HepG2 (cell line): ENCODE measurements around the gene LITAF. TPM values are rescaled to one million over a fixed set of nuclear protein-coding genes. Genes with fewer than 3 reads are reported as not detected.

Source experiments
- DR1 ChIP-seq: sonication (generic); formaldehyde crosslinking; IDR thresholded peaks from 2 replicates; pipeline ENCODE4 v1.8.0; 2021; ENCODE audit warnings: mild to moderate bottlenecking, missing genetic modification reagents, inconsistent platforms
- HOXA3 ChIP-seq: sonication (generic); formaldehyde crosslinking; IDR thresholded peaks from 2 replicates; pipeline ENCODE4 v1.5.0; 2020; ENCODE audit warnings: missing genetic modification reagents
- MED8 ChIP-seq: sonication (generic); formaldehyde crosslinking; IDR thresholded peaks from 2 replicates; pipeline ENCODE4 v1.8.1; 2023; ENCODE audit warnings: mild to moderate bottlenecking, missing genetic modification reagents; ENCODE audit not compliant: insufficient replicate concordance
- MLXIP ChIP-seq: sonication (generic); formaldehyde crosslinking; IDR thresholded peaks from 2 replicates; pipeline ENCODE4 v1.9.0; 2021; ENCODE audit warnings: missing genetic modification reagents, borderline replicate concordance
- MXD1 ChIP-seq: sonication (generic); formaldehyde crosslinking; IDR thresholded peaks from 2 replicates; pipeline ENCODE4 v1.4.0; 2020; ENCODE audit warnings: mild to moderate bottlenecking, missing genetic modification reagents
- PTBP1 ChIP-seq: fragments of 200-400 bp; formaldehyde crosslinking; IDR thresholded peaks from 2 replicates; pipeline ENCODE4 v1.6.1; 2018; ENCODE audit warnings: low read length, low read depth; ENCODE audit not compliant: poor library complexity, severe bottlenecking
- SP1 ChIP-seq, 2 experiments: fragments of 450-650 bp in 1 of 2; sonication (generic) in 1 of 2; formaldehyde crosslinking in 1 of 2; IDR thresholded peaks; 2 replicates each; pipeline versions ENCODE4 v1.4.0 to v1.6.1; 2016 to 2020; ENCODE audit warnings: missing genetic modification reagents in 1 of 2
- TFDP2 ChIP-seq: sonication (generic); formaldehyde crosslinking; IDR thresholded peaks from 2 replicates; pipeline ENCODE4 v1.4.0; 2020; ENCODE audit warnings: missing genetic modification reagents
- U2AF2 ChIP-seq: fragments of 200-400 bp; formaldehyde crosslinking; IDR thresholded peaks from 2 replicates; pipeline ENCODE4 v1.6.1; 2017; ENCODE audit warnings: low read depth, mild to moderate bottlenecking, low read length
- ZBTB1 ChIP-seq: sonication (generic); formaldehyde crosslinking; IDR thresholded peaks from 2 replicates; pipeline ENCODE4 v1.4.0; 2020; ENCODE audit warnings: missing genetic modification reagents, borderline replicate concordance
- ZNF329 ChIP-seq: sonication (generic); formaldehyde crosslinking; IDR thresholded peaks from 2 replicates; pipeline ENCODE4 v1.9.0; 2021; ENCODE audit warnings: low read depth, mild to moderate bottlenecking, missing genetic modification reagents
- ZNF383 ChIP-seq: sonication (generic); formaldehyde crosslinking; IDR thresholded peaks from 2 replicates; pipeline ENCODE4 v1.4.0; 2020; ENCODE audit warnings: missing genetic modification reagents, mild to moderate bottlenecking, borderline replicate concordance
- ZNF513 ChIP-seq: sonication (generic); formaldehyde crosslinking; conservative IDR thresholded peaks from 2 replicates; pipeline ENCODE4 v1.5.0; 2020; ENCODE audit warnings: missing genetic modification reagents
- ZNF766 ChIP-seq: sonication (generic); formaldehyde crosslinking; IDR thresholded peaks from 2 replicates; pipeline ENCODE4 v1.5.0; 2020; ENCODE audit warnings: missing genetic modification reagents, borderline replicate concordance
- ZNF781 ChIP-seq: sonication (generic); formaldehyde crosslinking; IDR thresholded peaks from 2 replicates; pipeline ENCODE4 v1.5.1; 2020; ENCODE audit warnings: borderline replicate concordance, mild to moderate bottlenecking, missing genetic modification reagents; ENCODE audit errors: not compliant biosample characterization
- polyA plus RNA-seq, 8 experiments: library from polyadenylated mRNA; depleted of rRNA in 3 of 8; stranded (reverse) in 7 of 8; unstranded in 1 of 8; fragments of >200 nt; fragmentation: Illumina TruSeq in 4 of 8; extraction: Trizol in 4 of 8; gene quantifications; 2 replicates each; pipeline versions ENCODE4 v1.2.1 to v1.2.3, GENCODE V29; 2011 to 2016; ENCODE audit warnings: low read depth in 4 of 8, missing spikeins in 1 of 8, mixed read lengths in 1 of 8; ENCODE audit not compliant: insufficient read depth in 1 of 8
- total RNA-seq, 5 experiments: library from RNA; depleted of rRNA; stranded (reverse); fragments of >200 nt; fragmentation: Illumina TruSeq; extraction: Trizol; gene quantifications; 2 replicates each; pipeline ENCODE4 v1.2.3, GENCODE V29; 2016; ENCODE audit warnings: low read depth in 1 of 5
- TF ChIP-seq, protein P1 (sequence below): sonication (generic); formaldehyde crosslinking; IDR thresholded peaks from 2 replicates; pipeline ENCODE4 v1.4.0; 2020; ENCODE audit warnings: missing genetic modification reagents, borderline replicate concordance
- TF ChIP-seq, protein P2 (sequence below): IDR thresholded peaks from 2 replicates; pipeline ENCODE4 v1.6.1; 2012; ENCODE audit warnings: low read depth, low read length, improper control_type of control experiment

LITAF gene
- total and polyA plus RNA-seq, 2 of the 13 experiments (the other 11 are each of a cell fraction or from before 2014, with no cell fraction given), result 80.1 to 141 TPM

GRCh38 chr16:11611871-11612664 lies 25.3 kb upstream of the LITAF start (continued):
- TF ChIP-seq, protein P1, sequence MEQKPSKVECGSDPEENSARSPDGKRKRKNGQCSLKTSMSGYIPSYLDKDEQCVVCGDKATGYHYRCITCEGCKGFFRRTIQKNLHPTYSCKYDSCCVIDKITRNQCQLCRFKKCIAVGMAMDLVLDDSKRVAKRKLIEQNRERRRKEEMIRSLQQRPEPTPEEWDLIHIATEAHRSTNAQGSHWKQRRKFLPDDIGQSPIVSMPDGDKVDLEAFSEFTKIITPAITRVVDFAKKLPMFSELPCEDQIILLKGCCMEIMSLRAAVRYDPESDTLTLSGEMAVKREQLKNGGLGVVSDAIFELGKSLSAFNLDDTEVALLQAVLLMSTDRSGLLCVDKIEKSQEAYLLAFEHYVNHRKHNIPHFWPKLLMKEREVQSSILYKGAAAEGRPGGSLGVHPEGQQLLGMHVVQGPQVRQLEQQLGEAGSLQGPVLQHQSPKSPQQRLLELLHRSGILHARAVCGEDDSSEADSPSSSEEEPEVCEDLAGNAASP (CRISPR knock-in tag), result peak; percentile 98
- peak; percentile 17; the same call in 1 of the 2 replicates for TF ChIP-seq DR1 (CRISPR knock-in tag)
- no peak for TF ChIP-seq MED8 (CRISPR knock-in tag)
- peak; percentile 89 for TF ChIP-seq ZNF329 (CRISPR knock-in tag)
- TF ChIP-seq MXD1 (CRISPR knock-in tag), result peak; percentile 92
- TF ChIP-seq HOXA3 (CRISPR knock-in tag), result peak; percentile 92
- TF ChIP-seq SP1 (IDR thresholded peaks at IDR 0.05), result no peak
- TF ChIP-seq SP1 (CRISPR knock-in tag; IDR thresholded peaks at IDR 0.05), result peak; percentile 73
- peak; percentile 44 for TF ChIP-seq PTBP1
- no peak for TF ChIP-seq ZNF513 (CRISPR knock-in tag)
- 0 out of 2 replicates have a peak, but pooled peaks have one; percentile 81 for TF ChIP-seq ZBTB1
- peak; percentile 82; the same call in 1 of the 2 replicates for TF ChIP-seq ZNF766 (CRISPR knock-in tag)
- no peak for TF ChIP-seq U2AF2
- peak; percentile 99 for TF ChIP-seq MLXIP (CRISPR knock-in tag)
- TF ChIP-seq ZNF781, result peak; percentile 69
- TF ChIP-seq, protein P2, sequence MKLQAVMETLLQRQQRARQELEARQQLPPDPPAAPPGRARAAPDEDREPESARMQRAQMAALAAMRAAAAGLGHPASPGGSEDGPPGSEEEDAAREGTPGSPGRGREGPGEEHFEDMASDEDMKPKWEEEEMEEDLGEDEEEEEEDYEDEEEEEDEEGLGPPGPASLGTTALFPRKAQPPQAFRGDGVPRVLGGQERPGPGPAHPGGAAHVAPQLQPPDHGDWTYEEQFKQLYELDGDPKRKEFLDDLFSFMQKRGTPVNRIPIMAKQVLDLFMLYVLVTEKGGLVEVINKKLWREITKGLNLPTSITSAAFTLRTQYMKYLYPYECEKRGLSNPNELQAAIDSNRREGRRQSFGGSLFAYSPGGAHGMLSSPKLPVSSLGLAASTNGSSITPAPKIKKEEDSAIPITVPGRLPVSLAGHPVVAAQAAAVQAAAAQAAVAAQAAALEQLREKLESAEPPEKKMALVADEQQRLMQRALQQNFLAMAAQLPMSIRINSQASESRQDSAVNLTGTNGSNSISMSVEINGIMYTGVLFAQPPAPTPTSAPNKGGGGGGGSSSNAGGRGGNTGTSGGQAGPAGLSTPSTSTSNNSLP, result 0 out of 2 replicates have a peak, but pooled peaks have one; percentile 11
- no peak for TF ChIP-seq ZNF383 (CRISPR knock-in tag)
- peak; percentile 93 for TF ChIP-seq TFDP2 (CRISPR knock-in tag)
